HG02840 (cell line): Measurements from ENCODE around the gene SLC30A10.
"Not testable (repeated sequence)": the region's sequence is repeated elsewhere in the genome, so short reads cannot be mapped to it uniquely, and the experiment has no call there.

ENCODE experiments used
- ATAC-seq: cut with Tn5 transposase; IDR thresholded peaks from one replicate; pipeline ENCODE4 v1.9.1; 2021; ENCODE audit warnings: mild to moderate bottlenecking, moderate library complexity, moderate number of reproducible peaks; ENCODE audit not compliant: unreplicated experiment, low FRiP score

Gene SLC30A10

GRCh38 chr1:219900201-219900600 is 28.2 kb downstream of the SLC30A10 start:
- ATAC-seq, result no peak

DNA sequence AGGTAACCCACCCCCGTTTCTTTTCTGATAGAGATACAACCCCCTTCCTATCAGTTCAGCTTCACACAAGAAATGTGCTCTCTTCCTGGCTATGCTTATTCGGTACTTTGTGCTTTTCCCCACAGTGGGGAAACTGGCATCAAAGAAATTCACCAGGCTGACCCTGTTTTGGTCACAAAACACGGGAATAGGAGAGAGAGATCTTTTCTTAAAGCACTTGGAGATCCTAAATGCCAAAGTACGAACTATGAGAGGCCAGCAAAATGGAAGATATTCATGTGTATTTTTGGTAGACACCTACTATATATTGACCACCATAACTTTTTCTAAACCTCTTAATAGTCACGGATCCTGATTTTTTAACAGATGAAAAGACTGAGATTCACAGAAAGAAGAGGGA is 30.0 kb downstream of the SLC30A10 start:
- no peak for ATAC-seq

- no peak for ATAC-seq
These were observed 30.4 kb downstream of the SLC30A10 start for GRCh38 chr1:219897914-219898313.

GRCh38 chr1:219892271-219892670 is 36.1 kb downstream of the SLC30A10 start:
- ATAC-seq, result not testable (repeated sequence)

GRCh38 chr1:219891846-219892245 is 36.5 kb downstream of the SLC30A10 start:
- not testable (repeated sequence) for ATAC-seq

- not testable (repeated sequence) for ATAC-seq
These were observed 39.7 kb downstream of the SLC30A10 start for GRCh38 chr1:219888667-219889066.

DNA sequence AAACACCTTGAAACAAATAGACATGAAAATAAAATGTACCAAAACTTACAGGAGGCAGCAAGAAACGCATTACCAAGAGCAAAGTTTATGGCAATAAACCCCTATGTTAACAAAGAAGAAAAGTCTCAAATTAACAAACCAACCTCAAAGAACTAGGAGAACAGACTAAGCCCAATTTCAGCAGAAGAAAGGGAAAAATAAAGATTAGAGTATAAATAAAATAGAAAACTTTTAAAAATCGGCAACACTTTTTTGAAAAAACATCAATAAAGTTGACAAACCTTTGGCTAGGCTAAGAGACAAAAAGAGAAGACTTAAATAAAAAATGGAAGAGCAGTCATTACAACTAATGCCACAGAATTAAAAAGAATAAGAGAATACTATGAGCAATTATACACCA is 42.7 kb downstream of the SLC30A10 start:
- ATAC-seq, result no peak

DNA sequence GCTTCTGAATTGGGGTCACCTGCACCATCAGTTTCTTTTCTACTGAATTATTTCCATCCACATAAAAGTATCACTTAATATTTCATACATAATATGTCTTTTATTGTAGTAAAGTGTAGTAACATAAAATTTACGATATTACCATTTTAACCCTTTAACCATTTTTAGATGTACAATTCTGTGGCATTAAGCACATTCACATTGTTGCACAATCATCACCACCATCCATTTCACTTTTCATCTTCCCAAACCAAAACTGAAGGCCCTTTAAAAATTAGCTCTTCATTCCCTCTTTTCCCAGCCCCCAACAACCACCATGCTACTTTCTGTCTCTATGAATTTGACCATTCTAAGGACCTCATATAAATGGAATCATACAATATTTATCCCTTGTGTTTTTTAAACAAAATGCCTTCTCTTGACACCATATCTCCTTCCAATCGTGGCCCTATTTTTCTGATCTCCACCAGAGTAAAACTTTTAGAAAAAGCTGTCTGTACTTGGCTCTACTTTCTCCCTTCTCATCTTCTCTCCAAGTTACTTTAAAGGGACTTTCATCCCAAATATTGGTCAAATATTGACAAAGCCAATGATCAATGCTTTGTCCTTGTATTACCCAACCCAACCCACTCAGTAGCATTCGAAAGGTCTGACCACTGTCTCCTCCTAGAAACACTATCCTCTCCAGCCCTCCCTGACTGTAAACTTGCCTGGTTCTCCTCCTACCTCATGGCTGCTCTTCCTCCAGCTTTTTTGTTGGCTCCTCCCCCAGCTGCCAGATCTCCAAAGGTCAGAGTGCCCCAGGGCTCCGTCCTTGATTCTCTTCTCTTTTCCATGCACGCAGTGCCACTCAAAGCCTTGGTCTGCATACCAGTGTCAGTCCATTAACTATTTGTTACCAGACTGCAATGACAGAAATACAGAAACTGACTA is 44.7 kb downstream of the SLC30A10 start:
- ATAC-seq, result no peak

GRCh38 chr1:219882755-219883154 is 45.6 kb downstream of the SLC30A10 start:
- no peak for ATAC-seq

- no peak for ATAC-seq
These were observed 46.3 kb downstream of the SLC30A10 start for GRCh38 chr1:219882096-219882495.

DNA sequence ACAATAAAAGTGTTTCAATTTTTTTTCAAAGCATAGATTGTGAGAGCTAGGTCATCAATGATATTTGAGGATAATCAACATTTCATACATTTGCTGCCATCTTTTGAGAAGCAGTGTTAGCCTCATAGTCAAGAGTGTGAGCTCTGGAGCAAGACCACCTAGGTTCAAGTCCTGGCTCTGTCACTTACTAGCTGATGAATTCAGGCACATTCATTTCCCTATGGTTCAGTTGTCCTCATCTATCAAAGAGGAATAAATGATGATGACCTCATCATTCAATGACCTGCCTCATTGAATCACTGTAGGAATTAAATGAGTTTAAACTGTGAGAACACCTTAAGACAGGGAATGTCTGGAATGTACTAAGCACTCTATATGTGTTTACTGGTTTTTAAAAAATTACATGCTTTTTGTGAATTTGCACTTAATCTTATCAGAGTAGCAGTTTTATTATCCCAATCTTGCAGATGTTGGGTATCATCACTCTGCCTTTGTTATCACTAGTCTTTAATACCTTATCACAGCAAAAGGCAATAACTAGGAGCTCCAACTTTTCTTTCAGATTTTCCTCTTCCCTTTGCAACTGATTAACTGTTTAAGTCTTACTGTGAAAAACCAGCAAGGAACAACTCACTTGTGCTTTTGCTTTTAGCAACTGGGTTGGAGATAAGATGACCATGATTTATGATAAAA is 47.4 kb downstream of the SLC30A10 start:
- no peak for ATAC-seq

- no peak for ATAC-seq
These were observed 51.6 kb downstream of the SLC30A10 start for GRCh38 chr1:219876798-219877209.

- ATAC-seq, result no peak
These were observed 52.5 kb downstream of the SLC30A10 start for GRCh38 chr1:219875860-219876259.

DNA sequence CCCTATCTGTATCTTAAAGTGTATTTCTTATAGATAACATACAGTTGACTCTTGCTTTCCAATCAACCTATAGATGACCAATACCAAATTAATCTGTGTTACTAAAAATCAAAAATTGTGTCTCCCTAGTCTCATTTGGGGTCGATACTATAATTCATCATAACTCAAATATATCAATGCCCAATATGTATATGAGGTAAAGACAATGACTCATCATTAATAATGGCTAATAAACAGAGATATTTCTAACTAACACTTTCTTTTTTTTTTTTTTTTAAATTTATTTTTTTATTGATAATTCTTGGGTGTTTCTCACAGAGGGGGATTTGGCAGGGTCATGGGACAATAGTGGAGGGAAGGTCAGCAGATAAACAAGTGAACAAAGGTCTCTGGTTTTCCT is 55.8 kb downstream of the SLC30A10 start:
- not testable (repeated sequence) for ATAC-seq

DNA sequence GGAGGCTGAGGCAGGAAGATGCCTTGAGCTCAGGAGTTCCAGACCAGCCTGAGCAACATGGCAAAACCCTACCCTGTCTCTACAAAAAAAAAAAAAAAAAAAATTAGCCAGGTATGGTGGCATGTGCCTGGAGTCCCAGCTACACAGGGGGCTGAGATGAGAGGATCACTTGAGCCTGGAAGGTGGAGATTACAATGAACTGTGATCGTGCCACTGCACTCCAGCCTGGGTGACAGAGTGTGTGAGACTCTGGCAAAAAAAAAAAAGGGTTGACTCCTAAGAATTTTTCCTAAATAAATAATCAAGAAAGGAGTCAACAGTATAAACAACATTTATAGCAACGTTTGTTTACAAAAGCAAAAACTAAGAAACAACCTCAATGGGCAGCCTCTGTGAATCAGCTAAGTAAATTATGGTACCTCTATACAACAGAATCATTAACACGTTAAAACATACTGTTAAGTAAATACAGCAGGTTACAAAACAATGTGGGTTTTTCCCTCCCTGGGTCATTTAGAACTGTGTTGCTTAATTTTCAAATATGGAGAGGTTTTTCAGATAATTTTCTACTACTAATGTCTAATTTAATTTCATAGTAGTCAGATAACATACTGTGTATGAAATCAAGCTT is 56.8 kb downstream of the SLC30A10 start:
- ATAC-seq, result no peak

DNA sequence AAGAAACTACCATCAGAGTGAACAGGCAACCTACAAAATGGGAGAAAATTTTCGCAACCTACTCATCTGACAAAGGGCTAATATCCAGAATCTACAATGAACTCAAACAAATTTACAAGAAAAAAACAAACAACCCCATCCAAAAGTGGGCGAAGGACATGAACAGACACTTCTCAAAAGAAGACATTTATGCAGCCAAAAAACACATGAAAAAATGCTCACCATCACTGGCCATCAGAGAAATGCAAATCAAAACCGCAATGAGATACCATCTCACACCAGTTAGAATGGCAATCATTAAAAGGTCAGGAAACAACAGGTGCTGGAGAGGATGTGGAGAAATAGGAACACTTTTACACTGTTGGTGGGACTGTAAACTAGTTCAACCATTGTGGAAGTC is 59.7 kb downstream of the SLC30A10 start:
- ATAC-seq, result not testable (repeated sequence)
